Neuronal stem cell (in vitro differentiated cells): ENCODE measurements around the gene PSMD12.
A peak's percentile ranks its signal among the peaks of the same experiment; 100 is the strongest.

ENCODE experiments used
- DNase-seq: peaks from one replicate; pipeline ENCODE4 v3.0.0-alpha.2; 2013; ENCODE audit warnings: low spot score
- H2AFZ ChIP-seq: one replicate; pipeline ENCODE4 v1.6.1; 2013; ENCODE audit warnings: mild to moderate bottlenecking, low read length, inconsistent platforms
- H2AK5ac ChIP-seq: 2 replicates; pipeline ENCODE4 v1.6.1; 2013; ENCODE audit warnings: low read depth, mild to moderate bottlenecking, inconsistent platforms, low read length, moderate library complexity, mixed read lengths
- H2BK120ac ChIP-seq: 2 replicates; pipeline ENCODE4 v1.6.1; 2013; ENCODE audit warnings: low read depth, mild to moderate bottlenecking, inconsistent platforms, low read length, moderate library complexity, mixed read lengths
- H2BK12ac ChIP-seq: one replicate; pipeline ENCODE4 v1.6.1; 2013; ENCODE audit warnings: low read length, inconsistent platforms
- H2BK15ac ChIP-seq: 2 replicates; pipeline ENCODE4 v1.6.1; 2013; ENCODE audit warnings: mild to moderate bottlenecking, low read length, inconsistent platforms, mixed read lengths
- H2BK5ac ChIP-seq: one replicate; pipeline ENCODE4 v1.6.1; 2013; ENCODE audit warnings: inconsistent platforms, mild to moderate bottlenecking, low read length, moderate library complexity
- H3K14ac ChIP-seq: one replicate; pipeline ENCODE4 v1.6.1; 2013; ENCODE audit warnings: low read length, inconsistent platforms
- H3K18ac ChIP-seq: 2 replicates; pipeline ENCODE4 v1.6.1; 2013; ENCODE audit warnings: low read length, inconsistent platforms
- H3K23ac ChIP-seq: 2 replicates; pipeline ENCODE4 v1.6.1; 2013; ENCODE audit warnings: low read depth, mild to moderate bottlenecking, mixed read lengths, low read length, inconsistent platforms; ENCODE audit not compliant: poor library complexity
- H3K27ac ChIP-seq: replicated peaks from 3 replicates; pipeline ENCODE4 v1.5.1; 2013; ENCODE audit warnings: low read length, inconsistent platforms
- H3K27me3 ChIP-seq, 3 experiments: 2 replicates each; pipeline ENCODE4 v1.6.1; 2013; ENCODE audit warnings: low read length in 3 of 3, mild to moderate bottlenecking in 2 of 3, inconsistent platforms in 1 of 3, low read depth in 1 of 3, mixed read lengths in 1 of 3, moderate library complexity in 1 of 3; ENCODE audit not compliant: control insufficient read depth in 3 of 3, insufficient read depth in 3 of 3
- H3K36me3 ChIP-seq, 2 donors: replicated peaks in 1 of 2; 2 replicates each; pipeline ENCODE4 v1.6.1; 2013; ENCODE audit warnings: low read length in 2 of 2; ENCODE audit not compliant: control insufficient read depth in 2 of 2, insufficient read depth in 2 of 2
- H3K4ac ChIP-seq: 2 replicates; pipeline ENCODE4 v1.6.1; 2013; ENCODE audit warnings: inconsistent platforms, mild to moderate bottlenecking, low read length, moderate library complexity
- H3K4me1 ChIP-seq, 2 donors: 1 replicate in 1 of 2; 2 replicates in 1 of 2; pipeline ENCODE4 v1.6.1; 2013; ENCODE audit warnings: low read length in 2 of 2, low read depth in 1 of 2; ENCODE audit not compliant: control insufficient read depth in 2 of 2, insufficient read depth in 1 of 2
- H3K4me2 ChIP-seq: one replicate; pipeline ENCODE4 v1.6.1; 2013; ENCODE audit warnings: mild to moderate bottlenecking, low read length, inconsistent platforms; ENCODE audit not compliant: insufficient read depth, poor library complexity, severe bottlenecking
- H3K4me3 ChIP-seq, 2 donors: 2 replicates each; pipeline ENCODE4 v1.5.1; 2013; ENCODE audit warnings: low read length in 2 of 2, mild to moderate bottlenecking in 2 of 2, inconsistent platforms in 1 of 2, moderate library complexity in 1 of 2
- H3K79me1 ChIP-seq: one replicate; pipeline ENCODE4 v1.6.1; 2013; ENCODE audit warnings: low read depth, mild to moderate bottlenecking, inconsistent platforms, low read length, moderate library complexity
- H3K9ac ChIP-seq: one replicate; pipeline ENCODE4 v1.6.1; 2013; ENCODE audit warnings: mild to moderate bottlenecking, low read depth, low read length, inconsistent platforms; ENCODE audit not compliant: poor library complexity
- H3K9me3 ChIP-seq, 2 donors: replicated peaks in 1 of 2; 2 replicates each; pipeline versions ENCODE3 to v1.6.1; 2013; ENCODE audit warnings: low read length in 2 of 2, mild to moderate bottlenecking in 2 of 2, inconsistent platforms in 1 of 2, low read depth in 1 of 2, mixed read lengths in 1 of 2, moderate library complexity in 1 of 2; ENCODE audit not compliant: control insufficient read depth in 2 of 2, insufficient read depth in 1 of 2
- H4K8ac ChIP-seq: one replicate; pipeline ENCODE4 v1.6.1; 2013; ENCODE audit warnings: low read depth, mild to moderate bottlenecking, inconsistent platforms, low read length, moderate library complexity
- H4K91ac ChIP-seq: one replicate; pipeline ENCODE4 v1.6.1; 2013; ENCODE audit warnings: low read length, low read depth, mild to moderate bottlenecking, inconsistent platforms; ENCODE audit not compliant: poor library complexity
- WGBS, 2 donors: extraction: QIAGEN DNeasy Blood & Tissue Kit; methylation state at CpG; one replicate each; pipeline ENCODE4 v1.1.7; 2013; ENCODE audit warnings: missing lambda C conversion rate in 2 of 2, mixed read lengths in 1 of 2; ENCODE audit not compliant: insufficient read length in 2 of 2, insufficient replicate concordance in 1 of 2; ENCODE audit errors: extremely low coverage in 2 of 2; 5-methylcytosine and 5-hydroxymethylcytosine counted together

PSMD12 gene

GRCh38 chr17:67413388-67413787, 47.0 kb upstream of the PSMD12 start:
- Histone ChIP-seq H3K9me3 (peaks cover 2 to 8% of the 10 kb centered on the region in 2 donors), H3K4me1 (no peaks in the 10 kb centered on the region), H3K4me3 (peak overlapping the region in 1 of 2 donors; percentile 37), H3K14ac (no peak overlapping the region), H3K23ac (no peak overlapping the region), H3K9ac (no peak overlapping the region), H3K4ac (no peak overlapping the region), H3K79me1 (no peaks in the 10 kb centered on the region), H3K18ac (no peak overlapping the region), H3K27ac (no peak overlapping the region), H2AK5ac (no peak overlapping the region), H4K8ac (no peak overlapping the region), H3K36me3 (no peaks in the 10 kb centered on the region), H2BK5ac (no peak overlapping the region), H3K27me3 (no peaks in the 10 kb centered on the region), H2BK15ac (no peak overlapping the region), H2BK12ac (no peak overlapping the region), H2AFZ (no peak overlapping the region), H3K4me2 (no peak overlapping the region), H2BK120ac (no peak overlapping the region), H4K91ac (no peak overlapping the region)
- DNase-seq: no peak
- WGBS, 2 donors: no CpG with 5 or more reads among the region's 5 CpGs

GRCh38 chr17:67412941-67413340, 46.6 kb upstream of the PSMD12 start:
- Histone ChIP-seq H3K23ac (no peak overlapping the region), H3K9ac (no peak overlapping the region), H4K91ac (no peak overlapping the region), H3K79me1 (no peaks in the 10 kb centered on the region), H3K27ac (no peak overlapping the region), H2BK120ac (no peak overlapping the region), H3K4me3 (no peak overlapping the region), H2AFZ (no peak overlapping the region), H4K8ac (no peak overlapping the region), H3K36me3 (no peaks in the 10 kb centered on the region), H3K4me2 (no peak overlapping the region), H3K14ac (no peak overlapping the region), H2AK5ac (no peak overlapping the region), H3K4me1 (no peaks in the 10 kb centered on the region), H3K9me3 (peaks cover 2 to 8% of the 10 kb centered on the region in 2 donors), H2BK12ac (no peak overlapping the region), H3K18ac (no peak overlapping the region), H2BK5ac (no peak overlapping the region), H3K27me3 (no peaks in the 10 kb centered on the region), H3K4ac (no peak overlapping the region), H2BK15ac (no peak overlapping the region)
- no CpG with 5 or more reads among the region's 2 CpGs for WGBS, 2 donors
- no peak for DNase-seq

GRCh38 chr17:67412032-67412431, 45.7 kb upstream of the PSMD12 start:
- Histone ChIP-seq H2BK12ac (no peak overlapping the region), H3K36me3 (no peaks in the 10 kb centered on the region), H3K23ac (no peak overlapping the region), H3K18ac (no peak overlapping the region), H2BK15ac (no peak overlapping the region), H3K9me3 (peaks cover 2 to 8% of the 10 kb centered on the region in 2 donors), H4K91ac (no peak overlapping the region), H3K4me2 (no peak overlapping the region), H3K4me1 (no peaks in the 10 kb centered on the region), H3K27me3 (no peaks in the 10 kb centered on the region), H3K14ac (no peak overlapping the region), H4K8ac (no peak overlapping the region), H3K4me3 (no peak overlapping the region), H3K9ac (no peak overlapping the region), H3K4ac (no peak overlapping the region), H2BK120ac (no peak overlapping the region), H2BK5ac (no peak overlapping the region), H3K79me1 (no peaks in the 10 kb centered on the region), H2AK5ac (no peak overlapping the region), H3K27ac (no peak overlapping the region), H2AFZ (no peak overlapping the region)
- no peak for DNase-seq
- WGBS, 2 donors: no CpG with 5 or more reads among the region's 4 CpGs

GRCh38 chr17:67411397-67411796, 45.0 kb upstream of the PSMD12 start:
- Histone ChIP-seq H3K4me2 (no peak overlapping the region), H2BK120ac (no peak overlapping the region), H3K18ac (no peak overlapping the region), H2AFZ (no peak overlapping the region), H3K27ac (no peak overlapping the region), H2BK15ac (no peak overlapping the region), H3K27me3 (no peaks in the 10 kb centered on the region), H3K9ac (no peak overlapping the region), H3K23ac (no peak overlapping the region), H3K4ac (no peak overlapping the region), H3K4me1 (no peaks in the 10 kb centered on the region), H3K36me3 (no peaks in the 10 kb centered on the region), H3K4me3 (no peak overlapping the region), H3K79me1 (no peaks in the 10 kb centered on the region), H4K91ac (no peak overlapping the region), H3K14ac (no peak overlapping the region), H2BK5ac (no peak overlapping the region), H4K8ac (no peak overlapping the region), H3K9me3 (peaks cover 2 to 8% of the 10 kb centered on the region in 2 donors), H2AK5ac (no peak overlapping the region), H2BK12ac (no peak overlapping the region)
- no CpG with 5 or more reads among the region's 4 CpGs for WGBS, 2 donors
- no peak for DNase-seq
